WTC11 (cell line): ENCODE measurements around the gene PPP1R12B. TPM values are rescaled to one million over a fixed set of nuclear protein-coding genes. Genes with fewer than 3 reads are reported as not detected.
A peak's percentile ranks its signal among the peaks of the same experiment; 100 is the strongest.

Experiments
- ATAC-seq: fragments of 200-7000 bp; cut with Tn5 transposase; 2 replicates; pipeline ENCODE4 v1.10.0; 2021; ENCODE audit warnings: mild to moderate bottlenecking, moderate library complexity
- CTCF ChIA-PET: fragments of 300-600 bp; sonication (Branson Sonifier 250); formaldehyde crosslinking; loops from one replicate; lab custom pipeline; 2021; ENCODE audit warnings: antibody characterized with exemption; lab: Charles Lee
- POLR2A ChIA-PET: fragments of 350-600 bp; sonication (Branson Sonifier 250); formaldehyde crosslinking; loops from one replicate; lab custom pipeline; 2021; ENCODE audit warnings: antibody characterized with exemption; lab: Charles Lee
- DNase-seq: peaks from one replicate; pipeline ENCODE4 v3.0.0; 2021; ENCODE audit warnings: low spot score
- H3K27ac Mint-ChIP-seq: 2 replicates; pipeline ENCODE4 v1.8.0; 2021; ENCODE audit warnings: mixed read lengths
- H3K27me3 Mint-ChIP-seq: 2 replicates; pipeline ENCODE4 v1.8.0; 2021; ENCODE audit warnings: low read depth, mild to moderate bottlenecking, moderate library complexity, mixed read lengths
- H3K36me3 Mint-ChIP-seq: 2 replicates; pipeline ENCODE4 v1.8.0; 2021; ENCODE audit warnings: mixed read lengths
- H3K4me1 Mint-ChIP-seq: 2 replicates; pipeline ENCODE4 v1.8.0; 2022; ENCODE audit warnings: mixed read lengths
- H3K4me3 Mint-ChIP-seq: 2 replicates; pipeline ENCODE4 v1.8.0; 2021; ENCODE audit warnings: mild to moderate bottlenecking, moderate library complexity, mixed read lengths
- H3K9me3 Mint-ChIP-seq: 2 replicates; pipeline ENCODE4 v1.8.0; 2021; ENCODE audit warnings: mixed read lengths
- EMX1 ChIP-seq: fragments of 250-450 bp; sonication (Bioruptor Pico); IDR thresholded peaks from 2 replicates; pipeline ENCODE4 v1.8.0; 2021; ENCODE audit warnings: mild to moderate bottlenecking
- ETV6 ChIP-seq: sonication (generic); formaldehyde crosslinking; IDR thresholded peaks from 2 replicates; pipeline ENCODE4 v1.8.1; 2022; ENCODE audit warnings: mild to moderate bottlenecking, missing genetic modification reagents
- FOXJ3 ChIP-seq: sonication (generic); formaldehyde crosslinking; IDR thresholded peaks from 2 replicates; pipeline ENCODE4 v1.9.0; 2021; ENCODE audit warnings: missing genetic modification reagents, mild to moderate bottlenecking, borderline replicate concordance
- GTF2I ChIP-seq: fragments of 250-450 bp; sonication (Bioruptor Pico); conservative IDR thresholded peaks from 2 replicates; pipeline ENCODE4 v1.4.0; 2021; ENCODE audit warnings: mild to moderate bottlenecking
- JAZF1 ChIP-seq: fragments of 250-450 bp; sonication (Bioruptor Pico); IDR thresholded peaks from 2 replicates; pipeline ENCODE4 v1.9.0; 2021; ENCODE audit warnings: moderate library complexity, mild to moderate bottlenecking, inconsistent platforms
- MXD4 ChIP-seq: fragments of 250-450 bp; sonication (Bioruptor Pico); IDR thresholded peaks from 2 replicates; pipeline ENCODE4 v1.8.0; 2021; ENCODE audit warnings: mild to moderate bottlenecking, moderate library complexity, borderline replicate concordance
- ZNF396 ChIP-seq: fragments of 250-450 bp; sonication (Bioruptor Pico); IDR thresholded peaks from 2 replicates; pipeline ENCODE4 v1.8.0; 2021; ENCODE audit warnings: mild to moderate bottlenecking, moderate library complexity, borderline replicate concordance
- ZNF423 ChIP-seq: fragments of 250-450 bp; sonication (Bioruptor Pico); IDR thresholded peaks from 2 replicates; pipeline ENCODE4 v2.1.2; 2022; ENCODE audit warnings: mild to moderate bottlenecking, moderate library complexity
- total RNA-seq: library from RNA; stranded (reverse); gene quantifications from 3 replicates; pipeline ENCODE4 v1.2.3, GENCODE V29; 2021
- TF ChIP-seq, protein P1 (sequence below): fragments of 250-450 bp; sonication (Bioruptor Pico); IDR thresholded peaks from 2 replicates; pipeline ENCODE4 v1.9.0; 2021; ENCODE audit warnings: mild to moderate bottlenecking, borderline replicate concordance
- TF ChIP-seq, protein P2 (sequence below): sonication (generic); formaldehyde crosslinking; IDR thresholded peaks from 2 replicates; pipeline ENCODE4 v1.8.1; 2023; ENCODE audit warnings: mild to moderate bottlenecking, missing genetic modification reagents
- TF ChIP-seq, protein P3 (sequence below): fragments of 200-600 bp; IDR thresholded peaks from 2 replicates; pipeline ENCODE4 v1.8.0; 2022; ENCODE audit warnings: antibody characterized with exemption
- TF ChIP-seq, protein P4 (sequence below): sonication (generic); formaldehyde crosslinking; IDR thresholded peaks from 2 replicates; pipeline ENCODE4 v1.8.0; 2022; ENCODE audit warnings: missing genetic modification reagents

Gene PPP1R12B
- total RNA-seq, 1 experiment from 2014 or later, result 19.2 TPM

DNA sequence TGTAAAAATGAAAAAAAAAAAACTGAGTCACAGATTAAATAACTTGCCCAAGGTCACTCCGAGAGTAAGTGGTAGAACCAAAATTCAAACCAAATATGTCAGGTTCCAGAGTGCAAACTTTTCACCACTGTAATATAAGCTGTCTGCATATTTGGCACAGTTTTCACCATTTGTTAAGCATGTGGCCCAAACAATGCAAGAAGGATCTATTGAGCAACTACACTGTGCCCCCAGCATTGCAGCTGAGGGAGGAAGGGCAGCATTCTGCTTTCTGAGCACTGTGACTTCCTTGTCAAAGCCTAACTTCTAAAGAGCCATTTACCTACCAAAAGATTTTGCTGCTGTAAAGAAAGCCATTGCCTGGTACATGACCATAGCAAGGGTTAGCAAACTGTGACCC, 228.3 kb downstream of the PPP1R12B start:
- no peaks in the 10 kb centered on the region for H3K27me3 Mint-ChIP-seq
- H3K27ac Mint-ChIP-seq, result peak overlapping the region; percentile 37
- H3K36me3 Mint-ChIP-seq, result no peaks in the 10 kb centered on the region; the same call in 1 of the 2 replicates
- ATAC-seq (no peak), DNase-seq (no peak)
- no peak overlapping the region for H3K4me3 Mint-ChIP-seq
- CTCF ChIA-PET, result interaction anchor here (0.7 to 2.9 kb wide), 9 partner anchors 9 to 143 kb away, joined by 3 to 25 read pairs (median 5); no protein-coding TSS in a partner anchor
- no peaks in the 10 kb centered on the region for H3K9me3 Mint-ChIP-seq
- TF ChIP-seq, protein P1, sequence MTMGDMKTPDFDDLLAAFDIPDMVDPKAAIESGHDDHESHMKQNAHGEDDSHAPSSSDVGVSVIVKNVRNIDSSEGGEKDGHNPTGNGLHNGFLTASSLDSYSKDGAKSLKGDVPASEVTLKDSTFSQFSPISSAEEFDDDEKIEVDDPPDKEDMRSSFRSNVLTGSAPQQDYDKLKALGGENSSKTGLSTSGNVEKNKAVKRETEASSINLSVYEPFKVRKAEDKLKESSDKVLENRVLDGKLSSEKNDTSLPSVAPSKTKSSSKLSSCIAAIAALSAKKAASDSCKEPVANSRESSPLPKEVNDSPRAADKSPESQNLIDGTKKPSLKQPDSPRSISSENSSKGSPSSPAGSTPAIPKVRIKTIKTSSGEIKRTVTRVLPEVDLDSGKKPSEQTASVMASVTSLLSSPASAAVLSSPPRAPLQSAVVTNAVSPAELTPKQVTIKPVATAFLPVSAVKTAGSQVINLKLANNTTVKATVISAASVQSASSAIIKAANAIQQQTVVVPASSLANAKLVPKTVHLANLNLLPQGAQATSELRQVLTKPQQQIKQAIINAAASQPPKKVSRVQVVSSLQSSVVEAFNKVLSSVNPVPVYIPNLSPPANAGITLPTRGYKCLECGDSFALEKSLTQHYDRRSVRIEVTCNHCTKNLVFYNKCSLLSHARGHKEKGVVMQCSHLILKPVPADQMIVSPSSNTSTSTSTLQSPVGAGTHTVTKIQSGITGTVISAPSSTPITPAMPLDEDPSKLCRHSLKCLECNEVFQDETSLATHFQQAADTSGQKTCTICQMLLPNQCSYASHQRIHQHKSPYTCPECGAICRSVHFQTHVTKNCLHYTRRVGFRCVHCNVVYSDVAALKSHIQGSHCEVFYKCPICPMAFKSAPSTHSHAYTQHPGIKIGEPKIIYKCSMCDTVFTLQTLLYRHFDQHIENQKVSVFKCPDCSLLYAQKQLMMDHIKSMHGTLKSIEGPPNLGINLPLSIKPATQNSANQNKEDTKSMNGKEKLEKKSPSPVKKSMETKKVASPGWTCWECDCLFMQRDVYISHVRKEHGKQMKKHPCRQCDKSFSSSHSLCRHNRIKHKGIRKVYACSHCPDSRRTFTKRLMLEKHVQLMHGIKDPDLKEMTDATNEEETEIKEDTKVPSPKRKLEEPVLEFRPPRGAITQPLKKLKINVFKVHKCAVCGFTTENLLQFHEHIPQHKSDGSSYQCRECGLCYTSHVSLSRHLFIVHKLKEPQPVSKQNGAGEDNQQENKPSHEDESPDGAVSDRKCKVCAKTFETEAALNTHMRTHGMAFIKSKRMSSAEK (CRISPR knock-in tag), result no peak
- TF ChIP-seq, protein P2, sequence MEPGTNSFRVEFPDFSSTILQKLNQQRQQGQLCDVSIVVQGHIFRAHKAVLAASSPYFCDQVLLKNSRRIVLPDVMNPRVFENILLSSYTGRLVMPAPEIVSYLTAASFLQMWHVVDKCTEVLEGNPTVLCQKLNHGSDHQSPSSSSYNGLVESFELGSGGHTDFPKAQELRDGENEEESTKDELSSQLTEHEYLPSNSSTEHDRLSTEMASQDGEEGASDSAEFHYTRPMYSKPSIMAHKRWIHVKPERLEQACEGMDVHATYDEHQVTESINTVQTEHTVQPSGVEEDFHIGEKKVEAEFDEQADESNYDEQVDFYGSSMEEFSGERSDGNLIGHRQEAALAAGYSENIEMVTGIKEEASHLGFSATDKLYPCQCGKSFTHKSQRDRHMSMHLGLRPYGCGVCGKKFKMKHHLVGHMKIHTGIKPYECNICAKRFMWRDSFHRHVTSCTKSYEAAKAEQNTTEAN (CRISPR knock-in tag), result no peak
- TF ChIP-seq FOXJ3 (CRISPR knock-in tag) (no peak), ZNF423 (CRISPR knock-in tag) (no peak), ZNF396 (CRISPR knock-in tag) (no peak)
- POLR2A ChIA-PET, result interaction anchor here (0.6 kb wide), 1 partner anchor 91 kb away, joined by 3 read pairs; no protein-coding TSS in a partner anchor
- H3K4me1 Mint-ChIP-seq, result peaks cover 40% of the 10 kb centered on the region

DNA sequence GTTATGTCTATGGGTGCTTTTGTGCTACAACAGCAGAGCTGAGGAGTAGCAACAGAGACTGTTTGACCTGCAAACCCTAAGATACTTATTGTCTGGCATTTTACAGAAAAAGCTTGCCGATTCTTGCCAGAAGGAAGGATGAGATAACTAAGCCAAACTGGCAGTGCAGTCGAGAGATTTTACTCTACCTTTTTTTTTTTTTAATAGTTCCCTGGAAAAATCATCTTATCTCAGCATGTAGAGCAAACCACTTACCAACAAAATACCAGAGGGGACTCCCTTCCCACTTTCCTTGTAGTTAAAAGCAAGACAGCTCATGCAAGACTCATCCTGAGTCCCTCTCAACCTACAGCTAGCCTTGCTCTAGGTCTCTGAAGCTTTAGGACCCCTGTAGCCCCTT, 228.9 kb downstream of the PPP1R12B start:
- Mint-ChIP-seq H3K4me3 (peak overlapping the region; percentile 2; the same call in 1 of the 2 replicates), H3K4me1 (peaks cover 40% of the 10 kb centered on the region)

More for the DNA sequence above, 228.9 kb downstream of the PPP1R12B start:
- no peaks in the 10 kb centered on the region for H3K9me3 Mint-ChIP-seq
- H3K27ac Mint-ChIP-seq, result peak overlapping the region; percentile 78
- CTCF ChIA-PET, result interaction anchor here (0.7 to 2.9 kb wide), 15 partner anchors 8 to 233 kb away, joined by 3 to 25 read pairs (median 4); partner anchors contain the start of gene SYT2
- no peak for TF ChIP-seq GTF2I
- no peak for TF ChIP-seq MXD4 (CRISPR knock-in tag)
- TF ChIP-seq, protein P3, sequence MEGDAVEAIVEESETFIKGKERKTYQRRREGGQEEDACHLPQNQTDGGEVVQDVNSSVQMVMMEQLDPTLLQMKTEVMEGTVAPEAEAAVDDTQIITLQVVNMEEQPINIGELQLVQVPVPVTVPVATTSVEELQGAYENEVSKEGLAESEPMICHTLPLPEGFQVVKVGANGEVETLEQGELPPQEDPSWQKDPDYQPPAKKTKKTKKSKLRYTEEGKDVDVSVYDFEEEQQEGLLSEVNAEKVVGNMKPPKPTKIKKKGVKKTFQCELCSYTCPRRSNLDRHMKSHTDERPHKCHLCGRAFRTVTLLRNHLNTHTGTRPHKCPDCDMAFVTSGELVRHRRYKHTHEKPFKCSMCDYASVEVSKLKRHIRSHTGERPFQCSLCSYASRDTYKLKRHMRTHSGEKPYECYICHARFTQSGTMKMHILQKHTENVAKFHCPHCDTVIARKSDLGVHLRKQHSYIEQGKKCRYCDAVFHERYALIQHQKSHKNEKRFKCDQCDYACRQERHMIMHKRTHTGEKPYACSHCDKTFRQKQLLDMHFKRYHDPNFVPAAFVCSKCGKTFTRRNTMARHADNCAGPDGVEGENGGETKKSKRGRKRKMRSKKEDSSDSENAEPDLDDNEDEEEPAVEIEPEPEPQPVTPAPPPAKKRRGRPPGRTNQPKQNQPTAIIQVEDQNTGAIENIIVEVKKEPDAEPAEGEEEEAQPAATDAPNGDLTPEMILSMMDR, result no peak
- TF ChIP-seq JAZF1, result no peak
- TF ChIP-seq, protein P4, sequence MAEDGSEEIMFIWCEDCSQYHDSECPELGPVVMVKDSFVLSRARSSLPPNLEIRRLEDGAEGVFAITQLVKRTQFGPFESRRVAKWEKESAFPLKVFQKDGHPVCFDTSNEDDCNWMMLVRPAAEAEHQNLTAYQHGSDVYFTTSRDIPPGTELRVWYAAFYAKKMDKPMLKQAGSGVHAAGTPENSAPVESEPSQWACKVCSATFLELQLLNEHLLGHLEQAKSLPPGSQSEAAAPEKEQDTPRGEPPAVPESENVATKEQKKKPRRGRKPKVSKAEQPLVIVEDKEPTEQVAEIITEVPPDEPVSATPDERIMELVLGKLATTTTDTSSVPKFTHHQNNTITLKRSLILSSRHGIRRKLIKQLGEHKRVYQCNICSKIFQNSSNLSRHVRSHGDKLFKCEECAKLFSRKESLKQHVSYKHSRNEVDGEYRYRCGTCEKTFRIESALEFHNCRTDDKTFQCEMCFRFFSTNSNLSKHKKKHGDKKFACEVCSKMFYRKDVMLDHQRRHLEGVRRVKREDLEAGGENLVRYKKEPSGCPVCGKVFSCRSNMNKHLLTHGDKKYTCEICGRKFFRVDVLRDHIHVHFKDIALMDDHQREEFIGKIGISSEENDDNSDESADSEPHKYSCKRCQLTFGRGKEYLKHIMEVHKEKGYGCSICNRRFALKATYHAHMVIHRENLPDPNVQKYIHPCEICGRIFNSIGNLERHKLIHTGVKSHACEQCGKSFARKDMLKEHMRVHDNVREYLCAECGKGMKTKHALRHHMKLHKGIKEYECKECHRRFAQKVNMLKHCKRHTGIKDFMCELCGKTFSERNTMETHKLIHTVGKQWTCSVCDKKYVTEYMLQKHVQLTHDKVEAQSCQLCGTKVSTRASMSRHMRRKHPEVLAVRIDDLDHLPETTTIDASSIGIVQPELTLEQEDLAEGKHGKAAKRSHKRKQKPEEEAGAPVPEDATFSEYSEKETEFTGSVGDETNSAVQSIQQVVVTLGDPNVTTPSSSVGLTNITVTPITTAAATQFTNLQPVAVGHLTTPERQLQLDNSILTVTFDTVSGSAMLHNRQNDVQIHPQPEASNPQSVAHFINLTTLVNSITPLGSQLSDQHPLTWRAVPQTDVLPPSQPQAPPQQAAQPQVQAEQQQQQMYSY (CRISPR knock-in tag), result no peak
- no peak for TF ChIP-seq ETV6 (CRISPR knock-in tag)
- TF ChIP-seq, protein P1 (CRISPR knock-in tag), result no peak
- no peak for TF ChIP-seq EMX1
- H3K36me3 Mint-ChIP-seq, result no peaks in the 10 kb centered on the region; the same call in 1 of the 2 replicates
- DNase-seq (no peak), ATAC-seq (peak; percentile 47; the same call in 1 of the 2 replicates)
- H3K27me3 Mint-ChIP-seq, result no peaks in the 10 kb centered on the region
- POLR2A ChIA-PET, result interaction anchor here (0.6 kb wide), 1 partner anchor 91 kb away, joined by 3 read pairs; no protein-coding TSS in a partner anchor
